Measurements from ENCODE around the gene HOXC11. TPM values are rescaled to one million over a fixed set of nuclear protein-coding genes. Genes with fewer than 3 reads are reported as not detected.

The HOXC11 gene
- total RNA-seq, 2 donors from 2014 or later: not detected

DNA sequence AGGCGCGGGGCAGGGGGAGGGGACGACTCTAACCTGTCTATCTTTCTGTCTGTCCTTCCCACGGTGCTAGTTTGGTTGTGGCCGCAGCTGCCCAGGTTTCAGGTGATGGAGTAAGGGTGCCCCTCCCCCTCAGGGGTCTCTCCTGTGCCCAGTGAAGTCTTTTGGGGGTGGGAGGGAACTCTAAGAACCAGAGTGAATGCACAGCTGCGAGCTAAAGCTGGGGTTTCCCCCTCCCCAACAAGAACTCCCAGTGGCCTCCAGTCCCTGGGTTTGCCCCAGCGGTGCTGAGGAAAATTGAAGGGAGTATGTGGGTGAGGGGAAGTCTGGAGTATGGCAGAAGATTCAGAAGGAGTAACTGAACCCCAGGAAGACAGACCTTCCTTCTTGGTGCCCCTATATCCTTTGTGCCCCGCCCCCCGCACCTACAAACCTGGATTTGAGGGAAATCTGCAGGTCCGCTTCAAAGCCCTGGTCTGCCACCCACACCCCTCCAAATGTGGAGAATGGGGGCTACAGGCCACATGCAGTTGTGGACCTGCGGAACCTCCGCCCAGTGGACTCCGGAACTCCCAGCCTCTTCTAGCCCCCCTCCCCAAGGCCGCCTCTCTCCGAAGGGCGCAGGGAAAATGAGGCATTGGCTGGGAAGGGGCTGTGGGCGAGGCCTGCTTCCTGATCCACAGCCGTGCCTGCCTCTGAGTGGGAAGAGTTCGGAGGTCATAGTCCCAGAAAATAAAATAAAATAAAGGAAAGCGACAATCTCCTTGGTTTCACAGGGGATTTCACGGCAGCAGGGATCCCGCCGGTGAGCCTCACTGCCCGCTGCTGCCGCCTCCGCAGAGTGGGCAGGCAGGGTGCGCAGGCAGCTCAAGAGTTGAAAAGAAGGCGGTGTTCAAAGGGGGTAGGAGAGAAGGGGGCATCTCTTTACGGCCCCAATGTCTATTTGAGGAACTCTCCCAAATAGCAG, 23.6 kb downstream of the HOXC11 start:
- H3K36me3 ChIP-seq: no peaks in the 10 kb centered on the region
- peaks cover 0 to 40% of the 10 kb centered on the region in 2 donors for H3K4me1 ChIP-seq
- peaks cover 74 to 95% of the 10 kb centered on the region in 2 donors for H3K27me3 ChIP-seq
- no peaks in the 10 kb centered on the region for H3K9me3 ChIP-seq
- no peak for DNase-seq (ENCODE audit: low spot score)
- no peak overlapping the region for H3K27ac ChIP-seq
- no peak for TF ChIP-seq CTCF (IDR thresholded peaks at IDR 0.05)
- peak overlapping the region; percentile 28 to 49 for H3K4me3 ChIP-seq

GRCh38 chr12:53997204-53998109, 24.5 kb downstream of the HOXC11 start:
- peaks cover 69 to 95% of the 10 kb centered on the region in 2 donors for H3K27me3 ChIP-seq
- no peaks in the 10 kb centered on the region for H3K9me3 ChIP-seq
- H3K4me1 ChIP-seq: peaks cover 0 to 40% of the 10 kb centered on the region in 2 donors
- no peaks in the 10 kb centered on the region for H3K36me3 ChIP-seq
- no peak overlapping the region for H3K4me3 ChIP-seq
- no peak overlapping the region for H3K27ac ChIP-seq
- no peak for DNase-seq (ENCODE audit: low spot score)
- TF ChIP-seq CTCF (IDR thresholded peaks at IDR 0.05): no peak

DNA sequence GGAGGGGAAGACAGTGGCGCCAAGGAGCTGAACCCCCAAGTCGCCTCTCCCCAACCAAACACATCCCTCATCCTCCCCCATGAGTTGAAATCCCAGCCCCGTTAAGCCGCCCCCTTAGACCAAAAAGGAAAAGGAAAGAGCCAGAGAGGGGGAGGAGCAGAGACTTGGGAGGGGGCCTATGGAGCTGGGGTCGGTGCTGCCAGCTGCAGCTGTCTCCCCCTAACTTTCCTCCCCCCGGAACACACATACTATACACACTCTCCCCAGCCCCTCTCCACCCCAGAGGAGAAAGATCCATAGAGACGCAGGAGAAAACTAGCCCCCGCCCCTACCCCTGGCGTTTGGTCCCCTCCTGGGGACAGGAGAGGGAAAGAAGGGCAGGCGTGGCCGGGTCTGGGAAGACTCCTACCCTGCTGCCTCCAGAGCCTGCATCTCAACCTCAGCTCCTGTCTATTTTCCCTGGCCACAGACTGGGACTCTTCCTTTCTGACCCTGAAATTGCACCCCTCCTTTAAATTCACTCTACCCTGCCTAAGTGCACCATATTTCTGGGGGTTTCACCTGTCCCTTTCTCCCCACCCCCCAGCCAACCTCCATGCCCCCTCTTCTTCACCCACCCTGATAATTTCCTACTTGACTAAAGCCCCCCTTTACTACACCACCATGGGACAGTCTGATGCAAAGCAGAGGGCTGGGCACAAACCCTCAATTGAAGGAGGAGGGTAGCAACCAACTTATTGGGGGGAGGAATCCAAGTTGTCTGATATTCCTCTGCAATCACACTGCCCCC, 25.4 kb downstream of the HOXC11 start:
- Histone ChIP-seq H3K36me3 (no peaks in the 10 kb centered on the region), H3K27ac (no peak overlapping the region), H3K4me3 (no peak overlapping the region), H3K4me1 (peaks cover 0 to 40% of the 10 kb centered on the region in 2 donors), H3K9me3 (no peaks in the 10 kb centered on the region), H3K27me3 (peaks cover 69 to 96% of the 10 kb centered on the region in 2 donors)
- DNase-seq (ENCODE audit: low spot score): no peak
- TF ChIP-seq CTCF (IDR thresholded peaks at IDR 0.05): no peak

- H3K4me1 ChIP-seq: peaks cover 0 to 40% of the 10 kb centered on the region in 2 donors
- no peak for TF ChIP-seq CTCF (IDR thresholded peaks at IDR 0.05)
- H3K4me3 ChIP-seq: no peak overlapping the region
- peaks cover 67 to 92% of the 10 kb centered on the region in 2 donors for H3K27me3 ChIP-seq
- H3K9me3 ChIP-seq: no peaks in the 10 kb centered on the region
- H3K36me3 ChIP-seq: no peaks in the 10 kb centered on the region
- no peak overlapping the region for H3K27ac ChIP-seq
- no peak for DNase-seq (ENCODE audit: low spot score)
Observed at GRCh38 chr12:53998900-53999236, 25.9 kb downstream of the HOXC11 start.

DNA sequence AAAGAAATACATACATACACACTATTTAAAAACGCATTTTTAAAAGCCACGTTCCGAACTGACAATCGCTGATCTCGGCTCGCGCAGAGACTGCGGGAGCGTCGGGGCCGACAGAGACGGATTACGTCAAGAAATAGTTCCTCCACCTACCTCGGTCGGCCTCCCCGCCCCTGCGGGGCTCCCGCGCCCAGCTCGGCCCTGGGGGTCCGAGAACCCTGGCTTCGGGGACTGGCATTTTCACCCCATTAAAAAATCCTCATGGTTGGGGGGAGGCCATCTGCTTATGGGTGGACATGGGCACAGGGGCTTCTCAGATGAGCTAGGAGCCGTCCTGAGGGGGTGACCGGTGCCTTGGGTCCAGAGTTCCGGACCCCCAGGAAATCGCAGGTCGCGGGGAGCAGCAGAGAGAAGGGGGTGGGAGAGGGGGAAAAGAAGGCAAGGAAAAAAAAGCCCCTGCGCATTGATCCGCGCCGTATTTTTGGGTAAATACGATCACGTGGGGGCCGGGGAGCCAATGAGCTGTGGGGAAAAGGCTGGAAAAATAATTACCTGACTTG, 26.7 kb downstream of the HOXC11 start:
- DNase-seq (ENCODE audit: low spot score): no peak
- Histone ChIP-seq H3K36me3 (no peaks in the 10 kb centered on the region), H3K9me3 (no peaks in the 10 kb centered on the region), H3K27me3 (peaks cover 63 to 85% of the 10 kb centered on the region in 2 donors), H3K4me3 (peak overlapping the region in 1 of 2 donors; percentile 34), H3K4me1 (peaks cover 0 to 32% of the 10 kb centered on the region in 2 donors), H3K27ac (no peak overlapping the region)
- TF ChIP-seq CTCF (IDR thresholded peaks at IDR 0.05): no peak

All from right atrium auricular region (tissue), 2 donors.